EL (cell line): Measurements from ENCODE around the gene KCNK1.

ENCODE experiments used
- DNase-seq: peaks from one replicate; pipeline ENCODE4 v3.0.0-alpha.2; 2016

The KCNK1 gene

DNA sequence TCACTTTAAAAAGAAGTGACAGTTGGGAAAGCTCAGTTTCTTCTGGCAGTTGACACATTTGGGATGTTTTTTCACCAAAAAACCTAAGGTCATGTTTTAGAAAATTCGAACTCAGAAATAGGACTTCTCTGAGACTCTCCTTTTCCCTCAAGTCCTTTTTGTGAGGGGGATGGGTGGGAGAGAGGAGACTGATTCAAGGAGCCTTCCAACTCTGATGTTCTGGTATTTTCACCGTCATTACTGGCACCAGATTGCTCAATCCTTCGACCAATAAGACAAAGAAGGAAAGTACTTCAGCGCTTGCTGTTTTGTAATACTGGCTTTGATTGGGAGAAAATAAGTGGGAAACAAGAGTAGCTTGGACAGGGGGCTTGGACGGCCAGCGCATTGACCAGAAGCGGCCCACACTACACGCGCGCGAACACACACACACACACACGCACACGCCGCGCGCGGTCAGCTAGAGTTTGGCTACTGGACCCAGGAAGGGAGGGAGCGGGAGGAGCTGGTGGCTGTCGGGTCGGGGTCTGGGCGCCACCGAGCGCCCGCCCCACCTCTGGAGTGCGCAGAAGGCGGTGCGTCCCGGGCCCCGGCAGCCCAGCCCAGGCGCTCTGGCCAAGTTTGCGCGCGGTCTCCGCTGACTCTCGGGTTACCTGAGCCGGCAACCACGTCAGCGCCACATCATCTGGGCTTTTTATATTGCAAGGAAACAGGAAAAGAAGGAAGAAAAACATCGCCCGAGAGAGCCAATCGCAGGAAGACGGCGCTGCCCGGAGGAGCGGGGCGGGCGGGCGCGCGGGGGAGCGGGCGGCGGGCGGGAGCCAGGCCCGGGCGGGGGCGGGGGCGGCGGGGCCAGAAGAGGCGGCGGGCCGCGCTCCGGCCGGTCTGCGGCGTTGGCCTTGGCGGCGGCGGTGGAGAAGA is at the start of gene KCNK1:
TSS of gene KCNK1 (plus strand) at position 855 of the 921 bp plus-strand sequence. CDS start at position 921, 66 bp downstream.
- DNase-seq: peak; percentile 4

DNA sequence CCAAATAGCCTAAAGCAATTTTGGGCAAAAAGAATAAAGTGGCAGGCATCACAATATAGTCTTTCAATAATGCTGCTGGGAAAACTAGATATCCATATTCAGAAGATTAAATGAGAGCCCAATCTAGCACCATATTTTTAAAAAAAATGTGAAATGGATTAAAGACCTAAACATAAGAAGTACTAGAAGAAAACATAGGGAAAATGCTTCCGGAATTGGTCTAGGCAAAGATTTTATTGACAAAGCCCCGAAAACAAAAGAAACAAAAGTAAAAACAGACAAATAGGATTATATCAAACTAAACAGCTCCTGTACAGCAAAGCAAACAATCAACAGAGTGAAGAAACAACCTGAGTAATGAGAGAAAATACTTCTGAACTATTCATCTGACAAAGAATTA is 48.6 kb upstream of the KCNK1 start:
- DNase-seq: no peak

DNA sequence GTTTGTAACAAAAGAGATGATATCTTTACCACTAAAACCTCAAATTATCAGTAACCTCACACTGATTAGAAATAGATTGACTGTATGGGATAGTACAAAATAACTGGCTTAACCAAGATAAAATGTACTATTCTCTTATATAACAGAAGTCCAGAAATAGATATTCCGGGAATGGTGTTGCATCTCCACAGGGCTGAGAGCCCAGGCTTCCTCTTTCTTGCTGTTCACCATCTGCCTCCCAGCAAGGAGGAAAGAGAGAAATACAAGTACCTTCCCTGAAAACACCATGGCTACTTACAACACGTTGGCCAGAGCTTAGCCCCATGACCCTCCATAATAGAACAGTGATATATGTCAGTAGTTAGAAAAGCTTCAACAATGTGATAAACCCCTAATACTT is 47.0 kb upstream of the KCNK1 start:
- DNase-seq: no peak

DNA sequence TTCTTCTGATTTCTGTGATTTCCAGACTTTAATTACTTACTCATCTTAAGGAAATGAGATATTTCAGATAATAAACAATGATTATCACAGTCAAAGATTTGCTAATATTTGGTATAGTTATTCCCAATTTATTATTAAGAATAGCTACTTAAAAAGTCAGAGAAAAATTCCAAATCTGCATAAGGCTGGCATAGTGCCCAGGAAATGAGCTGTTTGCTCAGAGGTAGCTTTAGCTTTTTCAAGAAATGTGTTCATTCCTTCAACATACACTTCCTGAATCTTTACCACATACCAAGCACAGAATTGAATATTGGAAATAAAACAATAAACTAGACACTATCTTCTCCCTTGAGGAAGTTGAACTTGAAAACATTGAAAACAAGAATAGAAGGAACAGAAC is 44.3 kb upstream of the KCNK1 start:
- no peak for DNase-seq

DNA sequence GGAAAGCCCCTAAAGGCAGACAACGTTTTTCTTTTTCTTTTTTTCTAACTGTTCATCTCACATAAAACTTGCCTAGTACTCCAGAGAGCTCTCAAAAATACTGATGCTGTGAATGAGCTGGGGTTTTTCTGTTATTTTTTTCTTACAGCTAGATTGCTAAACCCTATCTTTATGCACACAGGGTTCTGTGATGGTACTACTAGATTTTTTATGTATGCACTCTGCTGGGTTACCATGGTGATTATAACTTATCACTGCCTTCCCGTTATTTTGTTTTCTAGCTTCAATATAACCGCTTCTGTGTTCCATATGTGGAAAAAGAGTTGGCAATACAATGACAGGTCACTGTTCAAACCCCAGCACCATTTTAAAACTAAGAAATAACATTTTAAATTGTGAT is 43.7 kb upstream of the KCNK1 start:
- no peak for DNase-seq

DNA sequence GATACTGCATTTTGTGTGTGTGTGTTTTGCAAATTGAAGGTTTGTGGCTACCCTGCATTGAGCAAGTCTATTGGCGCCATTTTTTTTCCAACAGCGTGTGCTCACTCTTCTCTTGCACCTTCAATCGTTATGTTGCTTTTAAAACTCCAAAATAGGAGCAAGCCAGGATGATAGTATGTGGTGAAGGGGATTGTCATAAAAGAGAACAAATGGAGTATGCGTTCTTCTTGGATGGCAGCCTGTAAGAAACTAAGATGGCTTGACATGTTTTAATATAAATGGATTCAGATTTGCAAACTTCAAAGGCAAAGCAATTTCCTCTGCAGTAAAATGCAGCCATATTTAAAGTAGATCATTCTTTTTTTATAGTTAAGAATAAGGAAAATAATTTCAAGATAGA is 43.2 kb upstream of the KCNK1 start:
- DNase-seq: no peak

DNA sequence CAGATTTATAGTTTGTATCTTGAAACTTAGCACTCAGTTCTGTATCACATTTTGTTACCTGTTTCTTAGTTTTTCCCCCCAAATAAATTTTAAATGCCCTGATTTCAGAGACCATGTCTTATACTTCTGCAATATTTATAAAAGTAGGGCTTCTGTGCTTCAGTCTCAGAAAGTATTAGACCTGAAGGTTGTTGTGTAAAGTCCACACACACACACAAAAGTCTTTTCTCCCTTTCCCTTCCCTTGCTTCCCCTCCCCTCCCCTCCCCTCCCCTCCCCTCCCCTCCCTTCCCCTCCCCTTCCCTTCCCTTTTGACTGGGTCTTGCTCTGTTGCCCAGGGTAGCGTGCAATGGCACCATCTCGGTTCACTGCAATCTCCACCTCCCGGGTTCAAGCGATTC is 41.0 kb upstream of the KCNK1 start:
- DNase-seq: no peak

DNA sequence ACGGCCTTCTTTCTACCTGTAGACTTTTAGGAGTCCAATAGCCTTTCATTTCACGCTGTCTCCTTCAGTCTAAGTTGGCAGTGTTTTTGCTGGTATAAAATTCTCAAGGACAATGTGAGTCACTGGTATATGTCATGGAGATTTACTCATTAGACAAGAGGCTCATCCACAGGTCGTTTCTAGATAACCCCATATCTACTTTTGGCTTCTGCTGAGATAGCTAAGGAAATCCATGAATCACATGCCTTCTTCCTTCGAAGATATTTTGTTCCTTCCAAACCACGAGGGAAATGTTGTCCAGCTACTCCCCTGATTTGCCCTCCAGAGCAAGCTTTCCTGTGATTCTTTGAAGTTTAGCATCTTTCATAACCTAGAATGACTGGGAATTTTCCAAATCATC is 38.5 kb upstream of the KCNK1 start:
- DNase-seq: no peak

DNA sequence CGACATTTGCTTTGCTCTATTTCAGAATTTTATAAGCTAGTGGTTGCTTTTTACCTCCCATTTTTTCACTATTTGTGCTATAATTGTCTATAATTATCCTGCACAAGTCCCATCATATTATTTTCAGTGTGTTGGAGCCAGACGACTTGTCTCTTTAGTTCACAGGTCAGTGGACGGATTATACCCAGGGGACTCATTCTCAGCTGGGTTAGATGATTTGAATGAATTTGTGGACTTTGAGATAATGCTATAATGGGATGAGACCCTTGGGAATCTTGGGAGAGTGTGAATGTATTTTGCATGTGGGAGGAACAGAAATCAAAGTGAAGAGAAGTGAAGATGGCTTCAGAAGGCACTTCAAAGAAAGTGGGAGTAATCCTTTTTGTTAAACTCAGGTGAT is 31.5 kb upstream of the KCNK1 start:
- DNase-seq: no peak

DNA sequence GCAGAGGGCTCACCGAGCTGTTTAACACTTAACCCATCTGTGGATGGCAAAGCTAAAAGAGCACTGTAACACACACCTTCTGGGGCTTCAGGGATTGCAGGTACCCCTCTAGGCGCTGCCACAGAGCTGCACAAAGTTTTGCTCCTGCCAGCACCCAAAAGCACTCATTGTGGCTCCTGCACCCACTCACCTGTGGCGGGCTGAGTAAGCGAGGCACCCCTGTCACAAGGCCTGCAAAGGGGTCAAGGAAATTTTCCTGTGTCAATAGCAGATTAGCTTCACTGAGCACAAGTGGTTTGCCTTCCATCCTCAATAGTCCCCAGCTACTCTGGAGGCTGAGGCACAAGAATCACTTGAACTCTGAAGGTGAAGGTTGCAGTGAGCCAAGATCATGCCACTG is 29.5 kb upstream of the KCNK1 start:
- no peak for DNase-seq

DNA sequence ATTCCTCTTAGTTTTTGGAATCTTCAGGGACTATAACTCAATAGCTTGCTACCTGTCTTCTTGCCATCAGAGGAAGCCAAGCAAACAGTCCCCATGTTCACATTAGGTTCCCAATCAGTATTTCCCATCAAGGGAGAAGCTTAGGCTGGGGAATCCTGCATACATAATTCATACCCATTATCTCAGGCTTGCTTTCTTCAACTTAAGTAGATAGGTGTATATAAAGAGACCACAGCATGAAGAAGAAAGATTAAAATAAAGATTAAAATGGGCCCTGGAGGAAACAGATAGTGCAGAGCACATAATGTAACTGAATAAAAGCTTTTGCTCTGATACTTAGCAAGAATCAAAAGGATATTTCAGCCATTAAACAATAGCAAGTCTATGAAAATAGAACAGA is 29.0 kb upstream of the KCNK1 start:
- DNase-seq: no peak

DNA sequence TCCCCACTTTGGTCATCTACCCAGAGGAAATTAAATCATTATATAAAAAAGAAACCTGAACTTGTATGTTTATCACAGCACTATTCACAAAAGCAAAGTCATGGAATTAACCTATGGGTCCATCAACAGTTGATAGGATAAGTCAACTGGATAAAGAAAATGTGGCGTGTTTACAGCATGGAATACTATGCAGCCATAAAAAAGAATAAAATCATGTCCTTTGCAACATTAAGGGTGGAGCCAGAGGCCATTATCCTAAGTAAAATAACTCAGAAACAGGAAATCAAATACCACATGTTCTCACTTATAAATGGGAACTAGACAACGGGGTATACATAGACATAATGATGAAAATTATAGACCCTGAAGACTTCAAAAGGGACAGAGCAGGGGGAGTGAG is 27.6 kb upstream of the KCNK1 start:
- DNase-seq: no peak

DNA sequence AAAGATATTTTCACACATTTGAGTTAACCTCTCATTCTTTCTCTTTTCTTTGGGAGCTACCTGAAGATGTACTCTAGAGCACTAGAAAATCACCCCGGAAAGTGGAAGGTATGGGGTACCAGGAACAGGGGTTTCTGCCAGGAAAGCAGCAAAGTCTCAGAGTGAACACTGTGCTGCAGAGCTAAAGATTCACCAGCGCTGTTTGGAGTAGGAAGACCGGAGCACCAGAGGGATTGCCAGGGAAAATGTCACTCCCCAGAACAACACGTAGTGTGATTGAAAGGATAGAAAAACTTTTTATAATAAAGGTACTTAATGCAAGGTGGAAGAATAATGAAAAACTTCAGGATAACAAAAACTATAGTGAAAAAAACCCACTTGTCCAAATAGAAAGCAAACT is 26.7 kb upstream of the KCNK1 start:
- DNase-seq: no peak

DNA sequence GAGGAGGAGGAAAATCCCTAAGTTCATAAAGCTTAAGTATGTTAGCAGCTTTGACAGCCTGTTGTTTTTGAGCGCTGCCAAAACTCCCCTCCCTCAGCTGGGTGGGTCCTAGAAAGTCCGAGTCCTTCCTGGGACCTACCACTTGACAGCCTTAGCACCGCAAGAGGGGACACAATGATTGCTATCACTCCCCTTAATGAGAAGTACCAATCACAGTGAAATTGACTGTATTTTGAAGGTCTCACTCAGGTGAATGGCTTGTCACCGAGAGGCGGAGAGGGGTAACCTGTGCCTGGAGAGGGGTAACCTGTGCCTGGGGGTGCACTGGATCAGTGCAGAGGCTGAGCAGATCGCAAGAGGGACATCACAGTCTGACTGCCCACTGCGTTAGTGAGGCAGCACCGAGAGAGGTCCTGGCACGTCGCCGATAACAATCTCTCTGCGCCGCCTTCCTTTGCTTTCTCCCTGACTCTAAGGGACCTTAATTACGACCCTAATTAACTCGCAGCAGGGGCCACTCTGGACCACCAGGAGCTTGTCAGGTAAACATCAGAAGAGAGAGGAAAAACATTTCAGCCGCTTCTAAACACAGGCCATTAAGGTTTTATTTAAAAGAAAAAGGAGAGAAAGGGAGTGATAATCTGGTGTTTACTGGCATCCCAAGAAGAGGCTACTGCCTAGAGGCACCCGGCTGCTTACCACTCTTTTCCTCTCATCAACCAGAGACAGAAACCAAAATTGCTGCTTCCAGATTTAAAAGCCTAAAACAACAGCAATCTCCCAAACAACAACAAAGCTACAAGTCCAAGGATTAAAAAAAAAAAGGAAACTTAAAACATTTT is 25.7 kb upstream of the KCNK1 start:
- DNase-seq: no peak

DNA sequence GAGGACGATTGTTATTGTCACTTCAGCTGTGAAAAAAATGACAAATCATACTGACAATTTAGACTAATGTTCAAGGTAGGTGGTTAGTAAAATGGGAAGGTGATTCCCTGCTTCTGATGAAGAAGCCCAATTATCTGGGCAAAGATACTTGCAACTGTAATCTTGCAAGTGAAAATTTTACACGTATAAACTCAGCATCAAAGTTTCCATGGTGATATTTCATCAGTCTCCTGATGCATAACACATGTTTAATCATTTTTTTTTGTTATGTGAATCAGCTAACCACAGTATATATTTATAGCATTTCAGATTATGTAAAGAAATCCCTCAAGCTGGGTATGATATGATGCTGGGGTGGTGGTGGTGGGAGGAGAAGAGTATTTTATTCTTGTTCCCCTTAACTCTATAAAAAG is 16.4 kb upstream of the KCNK1 start:
- no peak for DNase-seq

DNA sequence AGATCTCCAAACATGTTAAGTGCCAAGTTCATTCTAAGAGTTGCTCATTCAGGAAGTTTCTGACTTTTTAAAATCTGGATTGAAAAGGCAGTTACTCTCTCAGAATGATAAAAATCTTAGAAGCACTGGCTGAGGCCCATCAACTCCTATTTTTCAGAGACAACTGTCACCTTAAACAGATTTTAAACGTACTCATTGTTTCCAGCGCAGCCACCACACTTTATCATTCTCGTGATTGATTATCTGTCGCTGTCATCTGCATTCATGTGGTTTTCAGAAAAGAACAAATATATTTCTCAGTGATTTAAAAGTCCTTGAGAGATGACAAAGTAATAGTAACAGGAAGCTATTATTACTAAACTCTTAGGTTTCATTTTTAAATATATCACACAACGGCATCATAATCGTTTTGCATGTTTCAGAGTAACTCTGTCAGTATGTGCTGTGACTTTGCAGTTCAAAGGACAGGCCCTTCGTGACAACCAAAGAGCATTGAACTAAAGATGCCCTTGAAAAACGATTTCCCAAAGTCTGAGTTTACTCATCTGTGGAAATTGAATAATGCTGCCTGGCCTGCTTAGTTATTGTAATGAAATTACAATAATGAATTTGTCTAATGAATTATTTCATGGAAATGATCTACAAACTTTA is 14.9 kb upstream of the KCNK1 start:
- DNase-seq: no peak

DNA sequence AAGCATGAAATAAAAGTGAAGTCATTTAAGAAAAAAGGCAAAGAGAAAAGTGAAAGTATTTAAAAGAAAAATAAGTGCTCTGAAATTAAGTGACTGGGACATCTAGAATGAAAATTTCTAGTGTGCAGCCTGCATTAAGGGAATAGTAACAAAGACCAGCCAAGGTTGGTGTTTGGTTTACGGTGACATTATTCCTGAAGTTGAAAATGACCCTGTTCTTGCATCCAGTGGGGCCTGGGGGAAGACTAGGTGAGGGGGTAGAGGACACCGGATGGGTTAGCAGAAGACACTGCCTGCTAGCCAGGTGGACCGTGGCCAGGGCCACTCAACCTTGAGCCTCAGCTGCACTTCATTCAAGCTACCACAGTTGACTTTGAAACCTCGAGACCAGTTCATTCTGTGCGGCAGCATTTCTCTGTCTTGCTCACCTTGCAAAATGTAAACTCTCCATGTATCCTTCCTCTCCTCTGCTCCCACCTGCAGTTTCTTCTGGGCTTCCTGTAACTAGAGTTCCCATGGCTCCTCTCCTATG is 14.3 kb upstream of the KCNK1 start:
- DNase-seq: no peak

DNA sequence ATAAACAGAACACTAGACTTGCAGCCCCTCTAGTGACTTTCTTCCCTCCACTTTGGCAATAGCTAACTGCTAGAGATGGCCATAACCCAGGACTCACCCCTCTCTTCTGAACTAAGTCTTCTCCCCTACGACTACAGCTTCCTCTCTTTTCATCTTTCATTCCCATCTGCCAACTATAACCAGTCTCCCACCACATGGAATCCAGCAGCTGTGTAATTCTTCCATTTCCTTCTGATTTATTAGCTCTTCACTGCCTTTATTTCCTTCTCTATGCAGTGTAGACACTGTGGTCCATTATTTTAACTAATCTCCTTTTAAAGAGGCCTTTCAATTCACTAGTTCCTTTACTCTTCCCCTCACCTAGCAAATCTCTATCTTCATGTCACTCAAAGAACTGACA is 13.4 kb upstream of the KCNK1 start:
- DNase-seq: no peak

DNA sequence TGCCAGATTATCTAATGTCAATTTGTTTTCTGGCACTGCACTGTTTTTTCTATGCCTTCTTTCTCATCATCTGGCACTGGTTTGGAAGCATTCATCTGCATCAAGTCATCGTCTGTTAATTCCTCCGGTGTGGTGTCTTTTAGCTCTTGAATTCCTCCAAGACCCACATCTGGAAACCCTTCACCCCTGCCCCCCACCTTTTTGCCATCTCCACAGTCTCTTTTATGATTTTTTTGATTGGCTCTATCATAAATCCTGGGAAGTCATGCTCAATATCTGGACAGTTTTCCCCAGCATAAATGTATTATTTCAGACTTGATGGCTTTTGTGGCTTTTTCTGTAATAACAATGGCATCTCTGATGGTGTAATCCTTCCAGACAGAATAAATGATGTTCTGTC is 10.4 kb upstream of the KCNK1 start:
- DNase-seq: no peak

DNA sequence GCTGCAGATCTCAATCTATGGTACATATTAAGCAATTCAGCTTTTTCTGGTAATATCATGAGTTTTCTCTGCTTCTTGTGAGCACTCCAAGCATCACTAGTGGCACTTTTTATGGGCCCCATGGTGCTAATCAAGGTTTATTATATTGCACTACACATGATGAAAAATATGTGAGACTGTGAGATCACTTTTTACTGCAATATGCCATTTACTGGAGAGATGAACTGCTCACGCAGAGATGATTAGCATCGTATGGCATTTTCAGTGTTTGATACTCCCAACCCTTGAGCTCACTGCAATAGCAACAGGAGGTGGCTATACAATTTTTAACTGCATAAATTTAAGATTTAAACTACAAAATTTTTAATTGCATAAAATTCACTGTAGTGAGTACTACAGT is 8.7 kb upstream of the KCNK1 start:
- DNase-seq: no peak

DNA sequence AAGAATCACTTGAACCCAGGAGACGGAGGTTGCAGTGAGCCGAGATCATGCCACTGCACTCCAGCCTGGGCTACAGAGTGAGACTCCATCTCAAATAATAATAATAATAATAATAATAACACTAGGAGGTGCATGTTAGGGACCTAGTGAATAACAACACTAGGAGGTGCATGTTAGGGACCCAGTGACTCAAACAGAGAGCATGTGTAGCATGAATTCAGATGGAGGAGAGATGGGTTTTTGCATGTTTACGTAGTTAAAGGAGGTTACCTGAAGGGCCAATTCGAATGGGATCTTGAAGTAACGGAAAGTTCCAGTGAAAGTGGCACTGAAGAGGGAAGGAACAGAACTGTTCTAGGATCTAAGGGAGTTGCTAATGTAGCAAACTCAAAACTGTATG is 7.1 kb upstream of the KCNK1 start:
- DNase-seq: no peak

DNA sequence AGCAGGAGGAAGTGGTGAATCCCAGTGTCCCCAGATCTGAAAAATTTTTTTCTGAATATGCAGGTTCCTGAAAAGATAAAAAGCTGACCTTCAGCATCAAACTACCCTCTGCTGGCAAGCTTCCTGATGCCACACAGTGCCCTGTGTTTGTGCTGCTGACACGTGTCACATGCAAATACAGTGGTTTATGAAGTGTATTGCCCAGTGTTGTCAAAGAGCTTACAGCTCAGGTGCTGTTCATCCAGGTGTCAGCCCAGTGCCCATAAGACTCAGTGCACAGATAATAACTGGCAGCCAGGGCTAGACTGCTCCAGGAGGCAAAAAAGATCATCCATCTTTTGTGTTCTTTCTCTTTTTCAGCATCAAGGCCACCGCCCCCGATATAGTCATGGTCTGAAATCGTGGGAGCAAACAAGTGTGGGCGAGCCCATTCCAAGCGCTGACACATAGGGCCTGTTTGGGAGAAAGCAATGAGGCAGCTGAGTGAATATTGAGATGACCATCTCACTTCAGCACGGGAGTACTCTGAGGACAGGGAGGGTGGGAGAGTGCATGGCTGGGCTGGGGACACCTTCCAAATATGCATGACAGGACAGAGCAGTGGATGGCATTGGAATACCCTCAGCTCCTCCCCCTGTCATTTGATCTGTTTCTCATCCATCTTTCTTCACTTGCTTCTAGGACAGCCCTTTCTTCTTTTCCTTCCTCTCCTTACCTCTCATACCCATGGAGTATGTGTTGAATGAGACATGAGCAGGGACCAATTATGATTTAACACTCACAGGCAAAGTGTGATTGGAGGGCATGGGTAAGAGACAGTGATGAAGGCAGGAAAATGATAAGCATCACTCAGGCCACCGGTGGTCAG is 6.4 kb upstream of the KCNK1 start:
- no peak for DNase-seq
